Glomerular visceral epithelial cell (primary cell): ENCODE results near the gene RAX2.

Experiments
- DNase-seq: peaks from one replicate; pipeline ENCODE4 v3.0.0-alpha.2; 2016; ENCODE audit errors: extremely low spot score

RAX2 gene

GRCh38 chr19:3801412-3802096, 29.5 kb upstream of the RAX2 start:
- no peak for DNase-seq

GRCh38 chr19:3800996-3801395, 29.0 kb upstream of the RAX2 start:
- no peak for DNase-seq

- DNase-seq: no peak
These were observed 26.1 kb upstream of the RAX2 start for GRCh38 chr19:3798137-3798536.

- DNase-seq: no peak
These were observed 24.3 kb upstream of the RAX2 start for GRCh38 chr19:3796358-3796757.

- DNase-seq: no peak
These were observed 21.8 kb upstream of the RAX2 start for GRCh38 chr19:3793799-3794198.

GRCh38 chr19:3792114-3792513, 20.1 kb upstream of the RAX2 start:
- DNase-seq: no peak

GRCh38 chr19:3790941-3791340, 18.9 kb upstream of the RAX2 start:
- DNase-seq: no peak

GRCh38 chr19:3790209-3790734, 18.2 kb upstream of the RAX2 start:
- no peak for DNase-seq

GRCh38 chr19:3788996-3789778, 17.2 kb upstream of the RAX2 start:
- DNase-seq: no peak

- DNase-seq: no peak
These were observed 14.2 kb upstream of the RAX2 start, which contains the start of gene MATK for GRCh38 chr19:3785938-3786824. Gene MATK (minus strand): TSS chr19:3786381. CDS start chr19:3785135, 1,246 bp downstream.

GRCh38 chr19:3785451-3785937, 13.5 kb upstream of the RAX2 start:
- DNase-seq: no peak

GRCh38 chr19:3784607-3785450, 12.8 kb upstream of the RAX2 start:
- peak; percentile 27 for DNase-seq

- no peak for DNase-seq
These were observed 11.9 kb upstream of the RAX2 start for GRCh38 chr19:3783660-3784584.

- DNase-seq: no peak
These were observed 10.9 kb upstream of the RAX2 start for GRCh38 chr19:3782903-3783302.

GRCh38 chr19:3782330-3782729, 10.3 kb upstream of the RAX2 start:
- DNase-seq: no peak

GRCh38 chr19:3781603-3782002, 9.6 kb upstream of the RAX2 start:
- no peak for DNase-seq

GRCh38 chr19:3780786-3781304, 8.8 kb upstream of the RAX2 start:
- DNase-seq: no peak

GRCh38 chr19:3778899-3779723, 7.1 kb upstream of the RAX2 start:
- DNase-seq: no peak
